ENCODE results near the gene RARG.
A peak's percentile ranks its signal among the peaks of the same experiment; 100 is the strongest.

DNA sequence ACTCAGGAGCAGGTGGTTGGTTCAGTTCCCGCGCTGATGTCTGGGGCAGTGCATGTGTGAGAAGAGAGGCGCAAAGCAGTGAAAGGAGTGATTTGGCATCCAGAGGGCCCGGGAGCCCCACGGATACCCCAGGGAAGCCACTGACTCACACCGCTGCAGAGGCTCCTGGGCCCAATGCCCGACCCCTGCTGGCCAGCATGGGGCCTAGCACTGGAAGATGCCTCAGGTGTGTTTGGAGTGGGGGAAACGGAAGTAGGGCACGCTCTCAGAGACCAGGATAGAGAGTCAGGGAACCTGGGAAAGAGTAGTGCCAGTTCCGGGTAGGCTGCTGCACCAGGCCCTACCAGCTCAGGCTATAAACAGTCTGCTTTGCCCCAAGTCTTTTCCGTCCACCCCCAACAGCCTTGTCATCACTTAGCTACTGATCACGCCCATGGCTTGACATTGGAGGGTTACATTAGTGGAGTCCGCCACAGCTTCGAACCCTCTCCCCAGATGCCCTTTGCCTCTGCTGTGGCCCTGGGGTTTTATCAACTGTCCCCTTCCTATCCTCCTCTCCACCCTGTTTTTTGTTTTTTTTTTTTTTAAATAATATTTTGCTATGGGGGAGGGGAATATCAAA is 41.8 kb downstream of the RARG start:
- TF ChIP-seq, protein P1, sequence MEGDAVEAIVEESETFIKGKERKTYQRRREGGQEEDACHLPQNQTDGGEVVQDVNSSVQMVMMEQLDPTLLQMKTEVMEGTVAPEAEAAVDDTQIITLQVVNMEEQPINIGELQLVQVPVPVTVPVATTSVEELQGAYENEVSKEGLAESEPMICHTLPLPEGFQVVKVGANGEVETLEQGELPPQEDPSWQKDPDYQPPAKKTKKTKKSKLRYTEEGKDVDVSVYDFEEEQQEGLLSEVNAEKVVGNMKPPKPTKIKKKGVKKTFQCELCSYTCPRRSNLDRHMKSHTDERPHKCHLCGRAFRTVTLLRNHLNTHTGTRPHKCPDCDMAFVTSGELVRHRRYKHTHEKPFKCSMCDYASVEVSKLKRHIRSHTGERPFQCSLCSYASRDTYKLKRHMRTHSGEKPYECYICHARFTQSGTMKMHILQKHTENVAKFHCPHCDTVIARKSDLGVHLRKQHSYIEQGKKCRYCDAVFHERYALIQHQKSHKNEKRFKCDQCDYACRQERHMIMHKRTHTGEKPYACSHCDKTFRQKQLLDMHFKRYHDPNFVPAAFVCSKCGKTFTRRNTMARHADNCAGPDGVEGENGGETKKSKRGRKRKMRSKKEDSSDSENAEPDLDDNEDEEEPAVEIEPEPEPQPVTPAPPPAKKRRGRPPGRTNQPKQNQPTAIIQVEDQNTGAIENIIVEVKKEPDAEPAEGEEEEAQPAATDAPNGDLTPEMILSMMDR (IDR thresholded peaks at IDR 0.05): peak; percentile 51 to 80 (median 72)
- no peak for TF ChIP-seq POLR2A (IDR thresholded peaks at IDR 0.05)

Data from adrenal gland (tissue), 5 donors.